H9 (cell line): ENCODE data around the gene ABHD16A. TPM values are rescaled to one million over a fixed set of nuclear protein-coding genes. Genes with fewer than 3 reads are reported as not detected.

Experiments
- DNase-seq: peaks from one replicate; pipeline ENCODE4 v3.0.0-alpha.2; 2017
- H2AFZ ChIP-seq: one replicate; pipeline ENCODE4 v1.6.1; 2013; ENCODE audit warnings: mild to moderate bottlenecking, low read length, control low read depth, moderate library complexity
- H2AK5ac ChIP-seq: 2 replicates; pipeline ENCODE4 v1.6.1; 2013; ENCODE audit warnings: low read length, control low read depth, mixed read lengths; ENCODE audit not compliant: insufficient read length
- H2BK120ac ChIP-seq: one replicate; pipeline ENCODE4 v1.6.1; 2013; ENCODE audit warnings: low read depth, mild to moderate bottlenecking, low read length, control low read depth, inconsistent platforms; ENCODE audit not compliant: poor library complexity, severe bottlenecking
- H2BK12ac ChIP-seq: 2 replicates; pipeline ENCODE4 v1.6.1; 2013; ENCODE audit warnings: low read length, control low read depth, mixed read lengths, low read depth; ENCODE audit not compliant: insufficient read length
- H2BK15ac ChIP-seq: 2 replicates; pipeline ENCODE4 v1.6.1; 2013; ENCODE audit warnings: low read depth, low read length, control low read depth
- H2BK20ac ChIP-seq: one replicate; pipeline ENCODE4 v1.6.1; 2013; ENCODE audit warnings: low read depth, mild to moderate bottlenecking, low read length, control low read depth, inconsistent platforms; ENCODE audit not compliant: poor library complexity, severe bottlenecking
- H2BK5ac ChIP-seq: 2 replicates; pipeline ENCODE4 v1.6.1; 2013; ENCODE audit warnings: low read length, control low read depth, mixed read lengths; ENCODE audit not compliant: insufficient read length
- H3K14ac ChIP-seq: 2 replicates; pipeline ENCODE4 v1.6.1; 2013; ENCODE audit warnings: low read length, control low read depth; ENCODE audit not compliant: insufficient read depth
- H3K18ac ChIP-seq: 2 replicates; pipeline ENCODE4 v1.6.1; 2013; ENCODE audit warnings: low read depth, mild to moderate bottlenecking, mixed read lengths, low read length, control low read depth; ENCODE audit not compliant: insufficient read length
- H3K23ac ChIP-seq: 2 replicates; pipeline ENCODE4 v1.6.1; 2013; ENCODE audit warnings: low read length, control low read depth, mixed read lengths, low read depth; ENCODE audit not compliant: insufficient read length
- H3K23me2 ChIP-seq: 2 replicates; pipeline ENCODE4 v1.6.1; 2013; ENCODE audit warnings: low read depth, mild to moderate bottlenecking, mixed read lengths, low read length, control low read depth; ENCODE audit not compliant: insufficient read length, poor library complexity, severe bottlenecking
- H3K27ac ChIP-seq: 2 replicates; pipeline ENCODE4 v1.5.1; 2013; ENCODE audit warnings: low read length, control low read depth, mixed read lengths, low read depth; ENCODE audit not compliant: insufficient read length
- H3K27me3 ChIP-seq: 2 replicates; pipeline ENCODE4 v1.6.1; 2013; ENCODE audit warnings: low read length, control low read depth, inconsistent platforms; ENCODE audit not compliant: insufficient read depth
- H3K4ac ChIP-seq: 2 replicates; pipeline ENCODE4 v1.6.1; 2013; ENCODE audit warnings: low read depth, mild to moderate bottlenecking, control low read depth, inconsistent platforms, low read length, moderate library complexity
- H3K4me1 ChIP-seq: 2 replicates; pipeline ENCODE4 v1.6.1; 2013; ENCODE audit warnings: low read length, control low read depth, inconsistent platforms; ENCODE audit not compliant: insufficient read depth
- H3K4me2 ChIP-seq: 2 replicates; pipeline ENCODE4 v1.6.1; 2013; ENCODE audit warnings: low read length, control low read depth, mixed read lengths; ENCODE audit not compliant: insufficient read length, insufficient read depth
- H3K56ac ChIP-seq: 2 replicates; pipeline ENCODE4 v1.6.1; 2013; ENCODE audit warnings: low read depth, mild to moderate bottlenecking, mixed read lengths, low read length, control low read depth; ENCODE audit not compliant: insufficient read length
- H3K79me1 ChIP-seq: 2 replicates; pipeline ENCODE4 v1.6.1; 2013; ENCODE audit warnings: low read depth, mild to moderate bottlenecking, moderate library complexity, low read length, control low read depth, inconsistent platforms; ENCODE audit not compliant: insufficient read depth, poor library complexity, severe bottlenecking
- H3K79me2 ChIP-seq: 2 replicates; pipeline ENCODE4 v1.6.1; 2013; ENCODE audit warnings: low read length, control low read depth, inconsistent platforms; ENCODE audit not compliant: insufficient read depth
- H3K9ac ChIP-seq: 2 replicates; pipeline ENCODE4 v1.6.1; 2013; ENCODE audit warnings: low read length, control low read depth, mixed read lengths; ENCODE audit not compliant: insufficient read length; ENCODE audit errors: extremely low read depth
- H3K9me3 ChIP-seq: one replicate; pipeline ENCODE4 v1.6.1; 2013; ENCODE audit warnings: low read depth, low read length, inconsistent platforms; ENCODE audit not compliant: control insufficient read depth
- H3T11ph ChIP-seq: one replicate; pipeline ENCODE4 v1.6.1; 2013; ENCODE audit warnings: mild to moderate bottlenecking, low read length, control low read depth, inconsistent platforms
- H4K20me1 ChIP-seq: one replicate; pipeline ENCODE4 v1.6.1; 2013; ENCODE audit not compliant: control insufficient read depth, insufficient read length, insufficient read depth
- H4K5ac ChIP-seq: 2 replicates; pipeline ENCODE4 v1.6.1; 2013; ENCODE audit warnings: low read depth, mild to moderate bottlenecking, mixed read lengths, low read length, control low read depth; ENCODE audit not compliant: insufficient read length
- H4K8ac ChIP-seq: replicated peaks from 2 replicates; pipeline ENCODE4 v1.6.1; 2013; ENCODE audit warnings: low read length, control low read depth, mixed read lengths, low read depth; ENCODE audit not compliant: insufficient read length
- H4K91ac ChIP-seq: 2 replicates; pipeline ENCODE4 v1.6.1; 2013; ENCODE audit warnings: low read depth, mild to moderate bottlenecking, moderate library complexity, mixed read lengths, low read length, control low read depth; ENCODE audit not compliant: insufficient read length
- H3K27ac Mint-ChIP-seq, 3 experiments: 2 replicates in 2 of 3; 3 replicates in 1 of 3; pipeline ENCODE4 v1.8.0; 2020 to 2021; ENCODE audit warnings: mixed read lengths in 3 of 3, mild to moderate bottlenecking in 1 of 3, moderate library complexity in 1 of 3
- H3K27me3 Mint-ChIP-seq: 2 replicates; pipeline ENCODE4 v1.8.0; 2021; ENCODE audit warnings: low read depth, mild to moderate bottlenecking, moderate library complexity, mixed read lengths
- H3K36me3 Mint-ChIP-seq, 3 experiments: 2 replicates in 2 of 3; 3 replicates in 1 of 3; pipeline ENCODE4 v1.8.0; 2020 to 2021; ENCODE audit warnings: low read depth in 3 of 3, mixed read lengths in 3 of 3; ENCODE audit not compliant: insufficient read depth in 1 of 3
- H3K4me1 Mint-ChIP-seq, 2 experiments: 2 replicates each; pipeline ENCODE4 v1.8.0; 2020; ENCODE audit warnings: mixed read lengths in 2 of 2
- H3K4me3 Mint-ChIP-seq, 2 experiments: 2 replicates in 1 of 2; 3 replicates in 1 of 2; pipeline ENCODE4 v1.8.0; 2020 to 2021; ENCODE audit warnings: mild to moderate bottlenecking in 2 of 2, mixed read lengths in 2 of 2, moderate library complexity in 1 of 2
- H3K9me3 Mint-ChIP-seq, 2 experiments: 2 replicates in 1 of 2; 3 replicates in 1 of 2; pipeline ENCODE4 v1.8.0; 2020; ENCODE audit warnings: mild to moderate bottlenecking in 2 of 2, mixed read lengths in 2 of 2, moderate library complexity in 1 of 2
- CTCF ChIP-seq: fragments of 200-600 bp; sonication (generic); conservative IDR thresholded peaks from 3 replicates; pipeline ENCODE4 v1.8.0; 2021; ENCODE audit warnings: antibody characterized with exemption, mild to moderate bottlenecking
- WGBS: extraction: QIAGEN DNeasy Blood & Tissue Kit; methylation state at CpG from one replicate; pipeline ENCODE4 v1.1.7; 2013; ENCODE audit warnings: missing lambda C conversion rate, low lambda C conversion rate, mixed read lengths; ENCODE audit not compliant: insufficient read length; ENCODE audit errors: extremely low coverage; 5-methylcytosine and 5-hydroxymethylcytosine counted together
- total RNA-seq: library from RNA; stranded (reverse); gene quantifications from 2 replicates; pipeline ENCODE4 v1.2.1, GENCODE V29; 2021

The ABHD16A gene
- total RNA-seq, 1 experiment from 2014 or later = 34.4 TPM

- Histone ChIP-seq H2AFZ (no peak overlapping the region), H4K5ac (no peak overlapping the region), H3K9me3 (no peaks in the 10 kb centered on the region), H3K4me2 (no peak overlapping the region), H3K23ac (no peak overlapping the region), H3K27ac (no peak overlapping the region), H2BK5ac (no peak overlapping the region), H3K4ac (no peak overlapping the region), H3K79me2 (no peaks in the 10 kb centered on the region), H3K14ac (no peak overlapping the region), H2BK20ac (no peak overlapping the region), H2BK12ac (no peak overlapping the region), H3K9ac (no peak overlapping the region), H3K56ac (no peak overlapping the region), H2BK15ac (no peak overlapping the region), H4K8ac (no peak overlapping the region), H2AK5ac (no peak overlapping the region), H4K20me1 (no peaks in the 10 kb centered on the region), H4K91ac (no peak overlapping the region), H3K79me1 (no peaks in the 10 kb centered on the region), H3T11ph (no peak overlapping the region), H3K23me2 (no peaks in the 10 kb centered on the region), H3K4me1 (no peaks in the 10 kb centered on the region), H2BK120ac (no peak overlapping the region), H3K18ac (no peak overlapping the region), H3K27me3 (no peaks in the 10 kb centered on the region)
- no peak for DNase-seq
- H3K4me3 Mint-ChIP-seq = no peak overlapping the region
- no peak overlapping the region for H3K27ac Mint-ChIP-seq
- peaks cover 5 to 10% of the 10 kb centered on the region in 2 experiments; a peak in 3 of 4 replicates for H3K4me1 Mint-ChIP-seq
- TF ChIP-seq CTCF = no peak
- H3K27me3 Mint-ChIP-seq = no peaks in the 10 kb centered on the region
- H3K9me3 Mint-ChIP-seq = no peaks in the 10 kb centered on the region; a peak in 1 of 5 replicates
- no CpG with 5 or more reads among the region's 6 CpGs for WGBS
- peaks cover 14 to 61% (median 45%) of the 10 kb centered on the region in 3 experiments; a peak in 6 of 7 replicates for H3K36me3 Mint-ChIP-seq
These were observed 12.1 kb downstream of the ABHD16A start for GRCh38 chr6:31691078-31691463.
